HepG2 (cell line): ENCODE measurements around the gene GEMIN4. TPM values are rescaled to one million over a fixed set of nuclear protein-coding genes. Genes with fewer than 3 reads are reported as not detected.

Source experiments
- AGO1 ChIP-seq: fragments of 200-400 bp; formaldehyde crosslinking; IDR thresholded peaks from 2 replicates; pipeline ENCODE4 v1.6.1; 2017; ENCODE audit warnings: mild to moderate bottlenecking, low read depth, low read length, moderate library complexity; ENCODE audit not compliant: poor library complexity, severe bottlenecking
- DMTF1 ChIP-seq: sonication (generic); formaldehyde crosslinking; IDR thresholded peaks from 2 replicates; pipeline ENCODE4 v1.4.0; 2020; ENCODE audit warnings: mild to moderate bottlenecking, missing genetic modification reagents
- E2F2 ChIP-seq: sonication (generic); formaldehyde crosslinking; IDR thresholded peaks from 2 replicates; pipeline ENCODE4 v1.4.0; 2020; ENCODE audit warnings: missing genetic modification reagents, borderline replicate concordance
- IKZF4 ChIP-seq: sonication (generic); formaldehyde crosslinking; IDR thresholded peaks from 2 replicates; pipeline ENCODE4 v1.5.1; 2020; ENCODE audit warnings: borderline replicate concordance, mild to moderate bottlenecking, low read depth, missing genetic modification reagents; ENCODE audit errors: not compliant biosample characterization
- MAFF ChIP-seq: IDR thresholded peaks from 2 replicates; pipeline ENCODE4 v1.6.1; 2011; ENCODE audit warnings: low read depth, low read length, improper control_type of control experiment
- MXD3 ChIP-seq: IDR thresholded peaks from 2 replicates; pipeline ENCODE4 v1.6.1; 2016; ENCODE audit warnings: mild to moderate bottlenecking, missing biosample characterization, missing genetic modification reagents
- MYC ChIP-seq: sonication (generic); formaldehyde crosslinking; IDR thresholded peaks from 2 replicates; pipeline ENCODE4 v1.9.0; 2021; ENCODE audit warnings: missing genetic modification reagents, borderline replicate concordance
- PAF1 ChIP-seq: IDR thresholded peaks from 2 replicates; pipeline ENCODE4 v1.6.1; 2016; ENCODE audit warnings: missing genetic modification reagents, missing compliant biosample characterization
- RNF2 ChIP-seq: fragments of 450-650 bp; conservative IDR thresholded peaks from 2 replicates; pipeline ENCODE4 v1.6.1; 2016; ENCODE audit warnings: low read depth
- TBX2 ChIP-seq: sonication (generic); formaldehyde crosslinking; IDR thresholded peaks from 2 replicates; pipeline ENCODE4 v1.5.0; 2020; ENCODE audit warnings: missing genetic modification reagents, mild to moderate bottlenecking, borderline replicate concordance
- TBX3 ChIP-seq: fragments of 450-650 bp; IDR thresholded peaks from 2 replicates; pipeline ENCODE4 v1.6.1; 2017; ENCODE audit warnings: antibody characterized with exemption, mild to moderate bottlenecking, inconsistent platforms, borderline replicate concordance
- ZBTB14 ChIP-seq: sonication (generic); formaldehyde crosslinking; IDR thresholded peaks from 2 replicates; pipeline ENCODE4 v1.4.0; 2020; ENCODE audit warnings: missing genetic modification reagents
- ZBTB2 ChIP-seq: sonication (generic); formaldehyde crosslinking; IDR thresholded peaks from 2 replicates; pipeline ENCODE4 v1.8.0; 2022; ENCODE audit warnings: low read depth, missing genetic modification reagents
- ZC3H13 ChIP-seq: sonication (generic); formaldehyde crosslinking; IDR thresholded peaks from 2 replicates; pipeline ENCODE4 v1.8.1; 2023; ENCODE audit warnings: mild to moderate bottlenecking, missing genetic modification reagents, moderate library complexity
- ZMYM4 ChIP-seq: sonication (generic); formaldehyde crosslinking; IDR thresholded peaks from 2 replicates; pipeline ENCODE4 v1.8.1; 2023; ENCODE audit warnings: mild to moderate bottlenecking, missing genetic modification reagents
- ZNF143 ChIP-seq: sonication (generic); formaldehyde crosslinking; IDR thresholded peaks from 2 replicates; pipeline ENCODE4 v1.4.0; 2020; ENCODE audit warnings: missing genetic modification reagents
- ZNF552 ChIP-seq: sonication (generic); formaldehyde crosslinking; IDR thresholded peaks from 2 replicates; pipeline ENCODE4 v1.9.0; 2022; ENCODE audit warnings: missing genetic modification reagents, mild to moderate bottlenecking, borderline replicate concordance
- ZNF883 ChIP-seq: sonication (generic); formaldehyde crosslinking; IDR thresholded peaks from 2 replicates; pipeline ENCODE4 v1.5.1; 2020; ENCODE audit warnings: mild to moderate bottlenecking, missing genetic modification reagents; ENCODE audit errors: not compliant biosample characterization
- ZSCAN21 ChIP-seq: sonication (generic); formaldehyde crosslinking; IDR thresholded peaks from 2 replicates; pipeline ENCODE4 v1.8.0; 2022; ENCODE audit warnings: mild to moderate bottlenecking, missing genetic modification reagents, moderate library complexity, borderline replicate concordance
- polyA plus RNA-seq, 8 experiments: library from polyadenylated mRNA; depleted of rRNA in 3 of 8; stranded (reverse) in 7 of 8; unstranded in 1 of 8; fragments of >200 nt; fragmentation: Illumina TruSeq in 4 of 8; extraction: Trizol in 4 of 8; gene quantifications; 2 replicates each; pipeline versions ENCODE4 v1.2.1 to v1.2.3, GENCODE V29; 2011 to 2016; ENCODE audit warnings: low read depth in 4 of 8, missing spikeins in 1 of 8, mixed read lengths in 1 of 8; ENCODE audit not compliant: insufficient read depth in 1 of 8
- total RNA-seq, 5 experiments: library from RNA; depleted of rRNA; stranded (reverse); fragments of >200 nt; fragmentation: Illumina TruSeq; extraction: Trizol; gene quantifications; 2 replicates each; pipeline ENCODE4 v1.2.3, GENCODE V29; 2016; ENCODE audit warnings: low read depth in 1 of 5

Gene GEMIN4
- total and polyA plus RNA-seq, 2 of the 13 experiments (the other 11 are each of a cell fraction or from before 2014, with no cell fraction given), result 10.8 to 22.7 TPM

GRCh38 chr17:732067-732901 lies 19.8 kb downstream of the GEMIN4 start, which contains the start of gene TLCD3A (continued):
- TF ChIP-seq E2F2 (no peak), MAFF (no peak), RNF2 (no peak), IKZF4 (CRISPR knock-in tag) (no peak), ZNF143 (CRISPR knock-in tag) (0 out of 2 replicates have a peak, but pooled peaks have one; percentile 3), AGO1 (no peak), ZBTB14 (CRISPR knock-in tag) (peak; percentile 26; the same call in 1 of the 2 replicates), ZC3H13 (CRISPR knock-in tag) (no peak), TBX3 (no peak), TBX2 (CRISPR knock-in tag) (no peak), ZMYM4 (no peak), ZNF883 (no peak), PAF1 (CRISPR knock-in tag) (no peak), MXD3 (CRISPR knock-in tag) (peak; percentile 7; the same call in 1 of the 2 replicates), MYC (peak; percentile 17; the same call in 1 of the 2 replicates), ZSCAN21 (CRISPR knock-in tag) (peak; percentile 69; the same call in 1 of the 2 replicates), ZNF552 (CRISPR knock-in tag) (no peak), DMTF1 (CRISPR knock-in tag) (no peak), ZBTB2 (peak; percentile 84)
